Measurements from ENCODE around the gene POFUT1. TPM values are rescaled to one million over a fixed set of nuclear protein-coding genes. Genes with fewer than 3 reads are reported as not detected.

POFUT1 gene
- total RNA-seq, 1 donor: 50.1 TPM

DNA sequence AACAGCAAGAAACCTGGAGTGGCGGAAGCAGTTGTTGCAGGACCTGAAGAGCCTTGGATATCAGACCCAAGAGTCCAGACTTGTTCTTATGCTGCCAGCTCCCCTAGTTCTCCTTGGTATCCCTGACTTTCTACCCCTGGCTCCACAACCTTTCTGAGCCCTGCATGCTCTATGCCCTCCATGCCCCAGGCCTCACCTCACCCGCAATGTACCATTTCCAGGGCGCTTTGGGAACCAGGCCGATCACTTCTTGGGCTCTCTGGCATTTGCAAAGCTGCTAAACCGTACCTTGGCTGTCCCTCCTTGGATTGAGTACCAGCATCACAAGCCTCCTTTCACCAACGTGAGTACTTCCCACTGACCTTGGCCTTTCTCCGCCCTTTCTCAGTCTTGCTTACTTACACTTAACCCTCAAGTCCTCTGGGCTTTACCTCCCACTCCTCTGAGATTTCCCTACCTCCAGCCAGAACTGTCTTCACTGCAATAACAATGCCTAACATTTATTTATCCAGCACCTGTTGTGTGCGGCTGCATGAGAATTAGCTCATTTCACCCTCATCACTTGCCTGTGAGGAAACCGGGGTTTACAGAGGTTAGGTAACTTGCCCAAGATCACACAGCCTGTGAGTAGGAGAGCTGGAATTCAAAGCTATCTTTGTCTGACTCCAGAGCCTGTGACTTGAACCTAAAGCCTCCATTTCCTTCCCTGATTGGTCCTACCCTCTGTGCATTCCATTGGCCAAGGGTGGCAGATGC lies 2.3 kb downstream of the POFUT1 start:
- no peak overlapping the region for H3K4me3 ChIP-seq (ENCODE audit: low read depth, low read length)
- TF ChIP-seq, protein P1, sequence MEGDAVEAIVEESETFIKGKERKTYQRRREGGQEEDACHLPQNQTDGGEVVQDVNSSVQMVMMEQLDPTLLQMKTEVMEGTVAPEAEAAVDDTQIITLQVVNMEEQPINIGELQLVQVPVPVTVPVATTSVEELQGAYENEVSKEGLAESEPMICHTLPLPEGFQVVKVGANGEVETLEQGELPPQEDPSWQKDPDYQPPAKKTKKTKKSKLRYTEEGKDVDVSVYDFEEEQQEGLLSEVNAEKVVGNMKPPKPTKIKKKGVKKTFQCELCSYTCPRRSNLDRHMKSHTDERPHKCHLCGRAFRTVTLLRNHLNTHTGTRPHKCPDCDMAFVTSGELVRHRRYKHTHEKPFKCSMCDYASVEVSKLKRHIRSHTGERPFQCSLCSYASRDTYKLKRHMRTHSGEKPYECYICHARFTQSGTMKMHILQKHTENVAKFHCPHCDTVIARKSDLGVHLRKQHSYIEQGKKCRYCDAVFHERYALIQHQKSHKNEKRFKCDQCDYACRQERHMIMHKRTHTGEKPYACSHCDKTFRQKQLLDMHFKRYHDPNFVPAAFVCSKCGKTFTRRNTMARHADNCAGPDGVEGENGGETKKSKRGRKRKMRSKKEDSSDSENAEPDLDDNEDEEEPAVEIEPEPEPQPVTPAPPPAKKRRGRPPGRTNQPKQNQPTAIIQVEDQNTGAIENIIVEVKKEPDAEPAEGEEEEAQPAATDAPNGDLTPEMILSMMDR (IDR thresholded peaks at IDR 0.05; ENCODE audit: insufficient read depth, low read depth, low read length): no peak
- DNase-seq (ENCODE audit: low read depth): no peak

DNA sequence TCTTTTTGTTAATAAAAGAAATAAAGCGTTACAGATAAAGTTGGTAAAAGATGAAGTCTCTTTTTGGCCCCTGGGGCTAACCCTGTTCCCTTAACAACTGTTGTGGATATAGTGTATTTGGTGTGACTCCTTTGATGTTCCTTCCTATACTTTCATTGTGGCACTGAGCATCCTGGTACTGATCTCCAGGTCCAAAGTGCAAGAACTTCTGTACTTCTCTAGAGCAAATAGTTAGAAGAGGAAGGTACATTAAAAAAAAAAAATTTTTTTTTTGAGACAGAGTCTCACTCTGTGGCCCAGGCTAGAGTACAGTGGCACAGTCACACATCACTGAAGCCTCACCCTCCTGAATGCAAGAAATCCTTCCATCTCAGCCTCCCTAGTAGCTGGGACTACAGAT lies 6.2 kb downstream of the POFUT1 start:
- no peak for DNase-seq (ENCODE audit: low read depth)
- H3K4me3 ChIP-seq (ENCODE audit: low read depth, low read length): no peak overlapping the region
- TF ChIP-seq, protein P1 (IDR thresholded peaks at IDR 0.05; ENCODE audit: insufficient read depth, low read depth, low read length): no peak

DNA sequence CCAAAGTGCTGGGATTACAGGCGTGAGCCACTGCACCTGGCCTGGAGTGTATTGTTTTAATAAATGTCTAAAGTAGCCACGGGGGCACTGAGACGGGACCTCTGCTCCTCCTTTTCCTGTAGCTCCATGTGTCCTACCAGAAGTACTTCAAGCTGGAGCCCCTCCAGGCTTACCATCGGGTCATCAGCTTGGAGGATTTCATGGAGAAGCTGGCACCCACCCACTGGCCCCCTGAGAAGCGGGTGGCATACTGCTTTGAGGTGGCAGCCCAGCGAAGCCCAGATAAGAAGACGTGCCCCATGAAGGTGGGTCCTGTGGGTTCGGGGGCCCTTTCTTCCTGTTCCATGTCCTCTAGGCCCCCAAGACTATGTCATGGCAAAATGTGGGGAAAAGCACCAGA lies 7.5 kb downstream of the POFUT1 start:
- no peak overlapping the region for H3K4me3 ChIP-seq (ENCODE audit: low read depth, low read length)
- no peak for DNase-seq (ENCODE audit: low read depth)
- TF ChIP-seq, protein P1 (IDR thresholded peaks at IDR 0.05; ENCODE audit: insufficient read depth, low read depth, low read length): no peak

DNA sequence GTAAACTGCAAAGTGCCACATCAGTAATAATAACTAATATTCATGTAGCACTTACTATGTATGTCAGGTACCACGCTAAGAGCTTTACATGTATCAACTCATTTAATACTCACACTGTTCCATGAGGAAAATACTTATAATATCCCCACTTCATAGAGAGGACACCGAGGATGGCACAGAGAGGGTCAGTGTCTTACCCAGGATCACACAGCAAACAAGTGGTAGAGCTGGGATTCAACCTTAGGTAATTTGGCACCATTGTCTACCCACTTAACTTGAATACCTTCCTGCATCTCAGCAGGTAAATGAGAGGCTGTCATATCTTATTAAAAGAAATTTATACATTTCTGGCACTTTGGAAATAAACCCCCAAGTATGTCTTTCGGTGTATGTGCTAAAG lies 8.0 kb downstream of the POFUT1 start:
- TF ChIP-seq, protein P1 (IDR thresholded peaks at IDR 0.05; ENCODE audit: insufficient read depth, low read depth, low read length): no peak
- no peak overlapping the region for H3K4me3 ChIP-seq (ENCODE audit: low read depth, low read length)
- DNase-seq (ENCODE audit: low read depth): no peak

DNA sequence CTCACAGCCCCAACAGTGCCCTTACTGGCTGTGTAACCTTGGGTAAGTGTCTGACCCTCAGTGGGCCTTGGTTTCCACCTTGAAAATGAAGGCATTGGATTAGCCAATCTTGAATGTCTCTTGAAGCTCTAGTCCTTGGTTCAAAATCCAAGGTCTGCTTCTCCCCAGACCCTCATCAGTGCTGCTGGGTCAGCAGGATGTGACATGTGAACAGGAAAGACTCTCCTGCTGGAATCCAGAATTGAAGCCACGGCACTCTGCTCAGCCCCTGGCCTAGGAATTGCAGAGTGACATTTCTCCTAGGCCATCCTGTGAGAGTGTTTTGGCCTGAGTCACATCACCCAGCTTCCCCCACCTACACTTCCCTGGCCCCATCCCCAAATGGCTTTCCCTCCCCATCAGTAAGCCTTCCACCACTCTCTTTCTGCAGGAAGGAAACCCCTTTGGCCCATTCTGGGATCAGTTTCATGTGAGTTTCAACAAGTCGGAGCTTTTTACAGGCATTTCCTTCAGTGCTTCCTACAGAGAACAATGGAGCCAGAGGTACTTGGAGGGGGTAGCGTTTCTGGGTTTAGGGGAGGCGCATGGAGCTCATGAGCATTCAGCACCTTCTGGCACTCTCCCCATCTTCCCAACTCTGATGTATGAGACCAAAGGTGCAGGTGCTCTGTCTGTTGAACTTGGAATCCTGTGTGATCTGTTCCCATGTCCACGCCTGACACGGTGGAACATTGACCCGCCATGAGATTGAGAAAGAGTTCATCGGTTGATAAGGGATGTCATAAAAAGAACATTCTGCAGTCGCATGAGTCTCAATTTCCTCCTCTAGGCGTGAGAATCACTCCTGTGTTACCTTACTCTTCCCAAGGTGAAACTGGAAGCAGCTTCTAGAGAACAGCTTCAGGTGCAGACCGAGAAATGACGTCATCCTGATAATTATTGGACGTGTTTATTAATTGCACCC lies 8.8 kb downstream of the POFUT1 start:
- no peak for DNase-seq (ENCODE audit: low read depth)
- H3K4me3 ChIP-seq (ENCODE audit: low read depth, low read length): no peak overlapping the region
- TF ChIP-seq, protein P1 (IDR thresholded peaks at IDR 0.05; ENCODE audit: insufficient read depth, low read depth, low read length): no peak

DNA sequence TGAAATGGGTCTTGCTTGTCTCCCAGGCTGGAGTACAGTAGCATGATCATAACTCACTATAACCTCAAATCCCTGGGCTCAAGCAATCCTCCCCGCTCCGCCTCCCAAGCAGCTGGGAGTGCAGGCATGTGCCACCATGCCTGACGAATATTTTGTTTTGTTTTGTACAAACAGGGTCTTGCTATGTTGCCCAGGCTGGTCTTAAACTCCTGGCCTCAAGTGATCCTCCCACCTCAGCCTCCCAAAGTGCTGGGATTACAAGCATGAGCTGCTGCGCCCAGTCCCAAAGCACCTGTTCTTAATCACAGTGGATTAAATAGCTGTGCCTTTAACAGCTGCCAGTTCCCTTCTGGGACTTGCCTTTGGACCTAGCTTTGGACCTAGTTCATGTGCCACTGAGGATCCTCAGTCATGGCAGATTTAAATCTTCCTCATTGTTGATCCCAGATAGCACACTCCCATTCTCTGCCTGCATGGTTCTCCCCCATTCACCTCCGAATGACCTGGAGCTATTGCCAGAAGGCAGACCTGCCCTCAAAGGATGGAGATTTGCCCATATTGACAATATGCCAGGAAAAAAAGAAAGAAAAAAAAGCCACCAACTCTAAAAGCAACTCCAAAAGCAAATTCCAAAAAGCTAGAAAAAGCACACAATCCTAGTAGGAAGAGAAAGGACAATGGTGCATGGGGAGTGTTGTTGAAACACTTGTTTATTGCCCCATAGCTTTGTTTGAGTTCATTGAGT lies 10.6 kb downstream of the POFUT1 start:
- no peak for DNase-seq (ENCODE audit: low read depth)
- no peak overlapping the region for H3K4me3 ChIP-seq (ENCODE audit: low read depth, low read length)
- TF ChIP-seq, protein P1 (IDR thresholded peaks at IDR 0.05; ENCODE audit: insufficient read depth, low read depth, low read length): no peak

All from fibroblast of villous mesenchyme (primary cell).